ENCODE data around the gene CBFA2T2. TPM values are rescaled to one million over a fixed set of nuclear protein-coding genes. Genes with fewer than 3 reads are reported as not detected.

The CBFA2T2 gene
- total RNA-seq, 4 donors from 2014 or later = 17.2 to 24.6 (median 21.7) TPM

- H3K4me3 ChIP-seq (ENCODE audit: low read depth, poor library complexity, severe bottlenecking) = no peak overlapping the region
- TF ChIP-seq POLR2A (IDR thresholded peaks at IDR 0.05) = no peak
- TF ChIP-seq CTCF (IDR thresholded peaks at IDR 0.05) = no peak
- no peak for DNase-seq (ENCODE audit: low spot score in 2 of 2)
- intact Hi-C loops (cut with DNase I; ENCODE audit: low total_unique reads) = no loop called here
- 83% methylated on average over 3 of the region's 3 CpGs for WGBS, 2 donors
Measured at GRCh38 chr20:33552519-33552918, 62.6 kb downstream of the CBFA2T2 start.

- no peak for DNase-seq (ENCODE audit: low spot score in 2 of 2)
- intact Hi-C loops (cut with DNase I; ENCODE audit: low total_unique reads) = no loop called here
- TF ChIP-seq POLR2A (IDR thresholded peaks at IDR 0.05) (no peak), CTCF (IDR thresholded peaks at IDR 0.05) (no peak)
- WGBS, 2 donors = 85 to 88% methylated on average over 4 of the region's 4 CpGs
- no peak overlapping the region for H3K4me3 ChIP-seq (ENCODE audit: low read depth, poor library complexity, severe bottlenecking)
Measured at GRCh38 chr20:33553516-33553915, 63.6 kb downstream of the CBFA2T2 start.

GRCh38 chr20:33554914-33555420 lies 65.1 kb downstream of the CBFA2T2 start:
- 10 to 18% methylated on average over 2 of the region's 2 CpGs for WGBS, 2 donors
- intact Hi-C loops (cut with DNase I; ENCODE audit: low total_unique reads) = no loop called here
- no peak overlapping the region for H3K4me3 ChIP-seq (ENCODE audit: low read depth, poor library complexity, severe bottlenecking)
- DNase-seq (ENCODE audit: low spot score in 2 of 2) = no peak
- no peak for TF ChIP-seq CTCF (IDR thresholded peaks at IDR 0.05)
- TF ChIP-seq POLR2A (IDR thresholded peaks at IDR 0.05) = no peak

- TF ChIP-seq CTCF (IDR thresholded peaks at IDR 0.05) (no peak), POLR2A (IDR thresholded peaks at IDR 0.05) (no peak)
- 94 to 96% methylated on average over 3 of the region's 3 CpGs for WGBS, 2 donors
- no peak overlapping the region for H3K4me3 ChIP-seq (ENCODE audit: low read depth, poor library complexity, severe bottlenecking)
- DNase-seq (ENCODE audit: low spot score in 2 of 2) = no peak
- intact Hi-C loops (cut with DNase I; ENCODE audit: low total_unique reads) = no loop called here
Measured at GRCh38 chr20:33555755-33556154, 65.9 kb downstream of the CBFA2T2 start.

GRCh38 chr20:33556246-33556645 lies 66.3 kb downstream of the CBFA2T2 start:
- 93 to 94% methylated on average over 3 of the region's 3 CpGs for WGBS, 2 donors
- intact Hi-C loops (cut with DNase I; ENCODE audit: low total_unique reads) = no loop called here
- DNase-seq (ENCODE audit: low spot score in 2 of 2) = no peak
- TF ChIP-seq POLR2A (IDR thresholded peaks at IDR 0.05) = no peak
- no peak for TF ChIP-seq CTCF (IDR thresholded peaks at IDR 0.05)
- H3K4me3 ChIP-seq (ENCODE audit: low read depth, poor library complexity, severe bottlenecking) = no peak overlapping the region

Measured in lower leg skin (tissue), 4 donors.